Erythroblast (primary cell): Measurements from ENCODE around the gene ACR.

Experiments
- GATA1 ChIP-seq: IDR thresholded peaks from 2 replicates; pipeline ENCODE4 v1.6.1; 2011; ENCODE audit warnings: low read depth, mild to moderate bottlenecking, control low read depth, low read length, moderate library complexity
- POLR2A ChIP-seq: IDR thresholded peaks from 2 replicates; pipeline ENCODE4 v1.6.1; 2011; ENCODE audit warnings: mild to moderate bottlenecking, low read length

DNA sequence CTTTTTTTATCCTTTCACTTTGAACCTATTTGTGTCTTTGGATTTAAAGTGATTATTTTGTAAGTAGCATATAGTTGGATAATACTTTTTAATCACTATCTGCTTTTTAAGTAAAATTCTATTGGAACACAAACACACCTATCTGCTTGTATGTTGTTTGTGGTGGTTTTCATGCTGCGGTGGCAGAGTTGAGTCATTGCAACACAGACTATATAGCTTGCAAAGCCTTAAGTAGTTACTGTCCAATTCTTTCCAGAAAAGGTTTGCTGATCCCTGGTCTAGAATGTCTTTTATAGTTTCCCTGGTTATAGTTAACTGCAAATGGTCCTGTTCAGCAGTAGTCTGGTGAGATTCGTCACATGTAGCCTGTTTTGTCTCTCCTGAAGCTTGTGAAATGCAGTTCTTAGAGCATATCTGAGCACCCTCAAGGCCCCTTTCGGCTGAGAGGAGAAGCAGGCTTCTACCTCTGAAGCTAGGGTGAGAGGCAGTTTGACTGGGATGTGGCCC is 43.9 kb upstream of the ACR start:
- TF ChIP-seq POLR2A (no peak), GATA1 (no peak)
